ENCODE measurements around the gene ARMC7.

The ARMC7 gene

GRCh38 chr17:75082683-75083082 is 27.1 kb upstream of the ARMC7 start:
- no peak for TF ChIP-seq CTCF (IDR thresholded peaks at IDR 0.05)
- Histone ChIP-seq H2AFZ (no peak overlapping the region), H3K4me2 (ENCODE audit: low read length) (no peak overlapping the region), H3K4me3 (ENCODE audit: low read depth, low read length) (no peak overlapping the region), H3K4me1 (peaks cover 4% of the 10 kb centered on the region), H3K79me2 (no peaks in the 10 kb centered on the region), H3K9ac (no peak overlapping the region), H3K27me3 (ENCODE audit: control insufficient read depth, insufficient read depth, low read length) (no peaks in the 10 kb centered on the region), H3K9me3 (ENCODE audit: control insufficient read depth, low read length) (no peaks in the 10 kb centered on the region), H3K36me3 (ENCODE audit: control insufficient read depth, insufficient read depth, low read length) (no peaks in the 10 kb centered on the region), H3K27ac (no peak overlapping the region)

- no peaks in the 10 kb centered on the region for H3K27me3 ChIP-seq (ENCODE audit: control insufficient read depth, insufficient read depth, low read length)
- no peak for TF ChIP-seq CTCF (IDR thresholded peaks at IDR 0.05)
- H3K4me1 ChIP-seq = peaks cover 9% of the 10 kb centered on the region
- no peak overlapping the region for H3K4me2 ChIP-seq (ENCODE audit: low read length)
- no peak overlapping the region for H3K9ac ChIP-seq
- no peak overlapping the region for H3K27ac ChIP-seq
- H3K79me2 ChIP-seq = peaks cover 4% of the 10 kb centered on the region
- H3K9me3 ChIP-seq (ENCODE audit: control insufficient read depth, low read length) = no peaks in the 10 kb centered on the region
- H3K4me3 ChIP-seq (ENCODE audit: low read depth, low read length) = no peak overlapping the region
- no peak overlapping the region for H2AFZ ChIP-seq
- no peaks in the 10 kb centered on the region for H3K36me3 ChIP-seq (ENCODE audit: control insufficient read depth, insufficient read depth, low read length)
Measured at GRCh38 chr17:75084039-75084660, 25.6 kb upstream of the ARMC7 start.

- Histone ChIP-seq H3K4me3 (ENCODE audit: low read depth, low read length) (no peak overlapping the region), H3K27ac (no peak overlapping the region), H3K9ac (no peak overlapping the region), H2AFZ (no peak overlapping the region), H3K79me2 (peaks cover 4% of the 10 kb centered on the region), H3K9me3 (ENCODE audit: control insufficient read depth, low read length) (no peaks in the 10 kb centered on the region), H3K36me3 (ENCODE audit: control insufficient read depth, insufficient read depth, low read length) (no peaks in the 10 kb centered on the region), H3K4me2 (ENCODE audit: low read length) (no peak overlapping the region), H3K4me1 (peaks cover 19% of the 10 kb centered on the region), H3K27me3 (ENCODE audit: control insufficient read depth, insufficient read depth, low read length) (no peaks in the 10 kb centered on the region)
- TF ChIP-seq CTCF (IDR thresholded peaks at IDR 0.05) = no peak
Measured at GRCh38 chr17:75086496-75087181, 23.1 kb upstream of the ARMC7 start.

GRCh38 chr17:75087182-75087557 is 22.6 kb upstream of the ARMC7 start:
- Histone ChIP-seq H3K9me3 (ENCODE audit: control insufficient read depth, low read length) (no peaks in the 10 kb centered on the region), H3K79me2 (peaks cover 4% of the 10 kb centered on the region), H3K27me3 (ENCODE audit: control insufficient read depth, insufficient read depth, low read length) (no peaks in the 10 kb centered on the region), H3K4me2 (ENCODE audit: low read length) (peak overlapping the region; percentile 64), H3K36me3 (ENCODE audit: control insufficient read depth, insufficient read depth, low read length) (no peaks in the 10 kb centered on the region), H3K4me3 (ENCODE audit: low read depth, low read length) (no peak overlapping the region), H3K27ac (peak overlapping the region; percentile 33), H3K9ac (no peak overlapping the region), H2AFZ (peak overlapping the region; percentile 99), H3K4me1 (peaks cover 20% of the 10 kb centered on the region)
- no peak for TF ChIP-seq CTCF (IDR thresholded peaks at IDR 0.05)
